OCI-LY1 (cell line): ENCODE measurements around the gene ZNF438.

Experiments
- H2AFZ ChIP-seq: fragments of 200-600 bp; sonication (generic), shearing (Covaris generic); 2 replicates; pipeline ENCODE4 v1.6.0; 2014; ENCODE audit warnings: antibody characterized with exemption, mild to moderate bottlenecking, low read length
- H3F3A ChIP-seq: fragments of 200-600 bp; sonication (generic), shearing (Covaris generic); 2 replicates; pipeline ENCODE4 v1.6.0; 2014; ENCODE audit warnings: mild to moderate bottlenecking, antibody characterized with exemption, low read length, moderate library complexity; ENCODE audit not compliant: insufficient read depth
- H3K27ac ChIP-seq: fragments of 200-600 bp; sonication (generic); 2 replicates; pipeline ENCODE4 v1.5.1; 2014; ENCODE audit warnings: low read length, mixed run types, mild to moderate bottlenecking, low read depth; ENCODE audit not compliant: poor library complexity, severe bottlenecking
- H3K27me3 ChIP-seq: fragments of 200-600 bp; sonication (generic); 2 replicates; pipeline ENCODE4 v1.6.0; 2014; ENCODE audit warnings: antibody characterized with exemption, mild to moderate bottlenecking, low read length, moderate library complexity; ENCODE audit not compliant: insufficient read depth
- H3K36me3 ChIP-seq: fragments of 200-600 bp; sonication (generic); 2 replicates; pipeline ENCODE4 v1.6.1; 2014; ENCODE audit warnings: mild to moderate bottlenecking, antibody characterized with exemption, low read length, moderate library complexity, mixed read lengths; ENCODE audit not compliant: insufficient read depth
- H3K4me1 ChIP-seq: fragments of 200-600 bp; sonication (generic); 2 replicates; pipeline ENCODE4 v1.5.1; 2014; ENCODE audit warnings: mild to moderate bottlenecking, low read length, moderate library complexity; ENCODE audit not compliant: insufficient read depth, severe bottlenecking
- H3K4me2 ChIP-seq: fragments of 200-600 bp; sonication (generic), shearing (Covaris generic); 2 replicates; pipeline ENCODE4 v1.6.1; 2014; ENCODE audit warnings: low read length
- H3K4me3 ChIP-seq: fragments of 200-600 bp; sonication (generic); 2 replicates; pipeline ENCODE4 v1.5.1; 2014; ENCODE audit warnings: low read length, low read depth, mild to moderate bottlenecking, mixed read lengths; ENCODE audit not compliant: poor library complexity, severe bottlenecking
- H3K79me2 ChIP-seq: fragments of 200-600 bp; shearing (Covaris generic); 2 replicates; pipeline ENCODE4 v1.6.1; 2016; ENCODE audit warnings: mixed run types, low read length, mixed read lengths; ENCODE audit not compliant: insufficient read depth
- H3K9ac ChIP-seq: fragments of 200-600 bp; sonication (generic), shearing (Covaris generic); 2 replicates; pipeline ENCODE4 v1.6.1; 2014; ENCODE audit warnings: mild to moderate bottlenecking, low read length, mixed read lengths
- H3K9me2 ChIP-seq: fragments of 200-600 bp; sonication (generic), shearing (Covaris generic); 2 replicates; pipeline ENCODE4 v1.6.1; 2014; ENCODE audit warnings: low read depth, mild to moderate bottlenecking, low read length, mixed read lengths
- H3K9me3 ChIP-seq: fragments of 200-600 bp; shearing (Covaris generic); 2 replicates; pipeline ENCODE4 v1.6.1; 2014; ENCODE audit warnings: low read length, mixed read lengths
- H4K20me1 ChIP-seq: fragments of 200-600 bp; sonication (generic), shearing (Covaris generic); 2 replicates; pipeline ENCODE4 v1.6.0; 2016; ENCODE audit warnings: mild to moderate bottlenecking, low read length; ENCODE audit not compliant: insufficient read depth
- EZH2 ChIP-seq: fragments of 200-600 bp; sonication (generic), shearing (Covaris generic); IDR thresholded peaks from 2 replicates; pipeline ENCODE4 v1.8.0; 2017; ENCODE audit warnings: borderline replicate concordance, mixed run types, mild to moderate bottlenecking, antibody characterized with exemption, low read length, moderate library complexity, mixed read lengths
- TF ChIP-seq, protein P1 (sequence below): fragments of 200-600 bp; sonication (generic), shearing (Covaris generic); IDR thresholded peaks from 2 replicates; pipeline ENCODE4 v1.5.1; 2017; ENCODE audit warnings: mild to moderate bottlenecking, antibody characterized with exemption, low read length, moderate library complexity, mixed read lengths

ZNF438 gene

DNA sequence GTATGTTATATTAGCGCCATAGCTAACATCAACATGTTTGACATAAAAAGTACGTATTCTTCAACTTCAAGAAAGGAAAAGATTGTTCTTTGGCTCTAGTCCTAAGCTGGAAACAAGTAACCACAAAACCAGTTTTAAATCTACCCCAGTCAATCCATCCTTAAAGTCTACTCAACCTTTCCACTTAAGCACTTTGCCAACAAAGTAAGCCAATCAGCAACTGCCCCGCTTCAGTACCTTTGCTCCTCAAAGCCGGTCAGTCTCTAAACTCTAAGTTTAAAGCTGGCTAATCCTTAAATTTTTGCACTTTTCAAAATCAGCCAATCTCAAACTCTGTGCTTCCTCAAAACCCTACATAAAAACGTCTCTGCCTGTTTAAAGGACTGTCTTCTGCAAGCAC is 8.1 kb downstream of the ZNF438 start:
- H4K20me1 ChIP-seq: no peaks in the 10 kb centered on the region
- H3K27ac ChIP-seq: no peak overlapping the region
- no peaks in the 10 kb centered on the region for H3F3A ChIP-seq
- no peaks in the 10 kb centered on the region for H3K9me2 ChIP-seq
- H3K27me3 ChIP-seq: no peaks in the 10 kb centered on the region
- H3K9ac ChIP-seq: no peak overlapping the region
- no peaks in the 10 kb centered on the region for H3K36me3 ChIP-seq
- no peak overlapping the region for H3K4me3 ChIP-seq
- H3K4me2 ChIP-seq: no peak overlapping the region
- TF ChIP-seq, protein P1, sequence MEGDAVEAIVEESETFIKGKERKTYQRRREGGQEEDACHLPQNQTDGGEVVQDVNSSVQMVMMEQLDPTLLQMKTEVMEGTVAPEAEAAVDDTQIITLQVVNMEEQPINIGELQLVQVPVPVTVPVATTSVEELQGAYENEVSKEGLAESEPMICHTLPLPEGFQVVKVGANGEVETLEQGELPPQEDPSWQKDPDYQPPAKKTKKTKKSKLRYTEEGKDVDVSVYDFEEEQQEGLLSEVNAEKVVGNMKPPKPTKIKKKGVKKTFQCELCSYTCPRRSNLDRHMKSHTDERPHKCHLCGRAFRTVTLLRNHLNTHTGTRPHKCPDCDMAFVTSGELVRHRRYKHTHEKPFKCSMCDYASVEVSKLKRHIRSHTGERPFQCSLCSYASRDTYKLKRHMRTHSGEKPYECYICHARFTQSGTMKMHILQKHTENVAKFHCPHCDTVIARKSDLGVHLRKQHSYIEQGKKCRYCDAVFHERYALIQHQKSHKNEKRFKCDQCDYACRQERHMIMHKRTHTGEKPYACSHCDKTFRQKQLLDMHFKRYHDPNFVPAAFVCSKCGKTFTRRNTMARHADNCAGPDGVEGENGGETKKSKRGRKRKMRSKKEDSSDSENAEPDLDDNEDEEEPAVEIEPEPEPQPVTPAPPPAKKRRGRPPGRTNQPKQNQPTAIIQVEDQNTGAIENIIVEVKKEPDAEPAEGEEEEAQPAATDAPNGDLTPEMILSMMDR: no peak
- TF ChIP-seq EZH2: no peak
- H3K4me1 ChIP-seq: no peaks in the 10 kb centered on the region
- H2AFZ ChIP-seq: no peak overlapping the region
- H3K9me3 ChIP-seq: no peaks in the 10 kb centered on the region
- no peaks in the 10 kb centered on the region for H3K79me2 ChIP-seq

DNA sequence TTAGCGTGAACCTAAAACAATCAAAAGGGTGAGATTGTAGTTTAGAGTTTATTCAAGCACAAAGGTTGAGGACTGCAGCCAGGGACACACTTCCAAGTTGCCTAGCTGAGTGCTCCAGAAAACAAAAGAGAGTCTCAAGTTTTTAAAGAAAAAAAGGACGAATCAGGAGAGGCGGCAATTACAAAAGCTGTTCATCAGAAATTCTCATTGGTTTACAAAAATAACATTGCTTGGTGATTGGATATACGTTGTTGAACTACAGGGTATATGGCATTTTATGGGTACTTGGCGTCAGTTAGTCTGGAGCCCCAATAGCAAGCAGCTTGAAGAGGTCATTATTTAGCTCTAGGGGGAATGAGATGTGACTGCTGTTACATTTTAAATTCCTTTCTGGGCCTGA is 11.5 kb downstream of the ZNF438 start:
- TF ChIP-seq, protein P1: no peak
- TF ChIP-seq EZH2: no peak
- no peak overlapping the region for H3K4me3 ChIP-seq

DNA sequence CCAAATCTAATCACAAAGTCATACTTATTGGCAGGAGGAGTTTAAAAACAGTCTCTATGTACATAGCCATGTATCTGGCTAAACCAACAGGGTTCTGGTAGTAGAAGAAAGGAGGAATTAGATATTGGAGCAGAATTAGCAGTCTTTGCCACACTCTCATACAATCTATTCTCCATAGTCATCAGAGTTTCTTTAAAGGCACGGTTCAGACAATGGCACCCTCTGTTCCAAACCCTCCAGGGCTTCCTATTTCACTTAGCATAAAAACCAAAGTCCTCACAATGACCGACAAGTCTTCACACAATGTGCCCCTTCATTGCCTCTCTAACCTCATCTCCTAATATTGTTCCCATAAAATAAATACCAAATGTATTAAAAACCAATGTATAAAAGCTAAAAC is 12.7 kb downstream of the ZNF438 start:
- no peaks in the 10 kb centered on the region for H3F3A ChIP-seq
- no peaks in the 10 kb centered on the region for H3K4me1 ChIP-seq
- no peaks in the 10 kb centered on the region for H3K9me2 ChIP-seq
- no peak overlapping the region for H3K27ac ChIP-seq
- H3K4me2 ChIP-seq: no peak overlapping the region
- H3K9ac ChIP-seq: no peak overlapping the region
- H3K27me3 ChIP-seq: no peaks in the 10 kb centered on the region
- H3K36me3 ChIP-seq: no peaks in the 10 kb centered on the region
- H3K79me2 ChIP-seq: no peaks in the 10 kb centered on the region
- H2AFZ ChIP-seq: no peak overlapping the region
- no peaks in the 10 kb centered on the region for H3K9me3 ChIP-seq
- no peak overlapping the region for H3K4me3 ChIP-seq
- no peaks in the 10 kb centered on the region for H4K20me1 ChIP-seq
- TF ChIP-seq, protein P1: no peak
- no peak for TF ChIP-seq EZH2

More for the DNA sequence above, 11.5 kb downstream of the ZNF438 start:
- Histone ChIP-seq H3K4me1 (no peaks in the 10 kb centered on the region), H3F3A (no peaks in the 10 kb centered on the region), H3K36me3 (no peaks in the 10 kb centered on the region), H3K9me3 (no peaks in the 10 kb centered on the region), H2AFZ (no peak overlapping the region), H3K9ac (no peak overlapping the region), H3K4me2 (no peak overlapping the region), H3K27me3 (no peaks in the 10 kb centered on the region), H3K9me2 (no peaks in the 10 kb centered on the region), H4K20me1 (no peaks in the 10 kb centered on the region), H3K79me2 (no peaks in the 10 kb centered on the region), H3K27ac (no peak overlapping the region)
